Calu3 (cell line): ENCODE measurements around the gene PPP2R2C. TPM values are rescaled to one million over a fixed set of nuclear protein-coding genes. Genes with fewer than 3 reads are reported as not detected.

ENCODE experiments used
- BruUV-seq: library from RNA; stranded (reverse); fragments of 400-500 nt; replicated peaks from 2 replicates; lab custom pipeline; 2021; lab: Mats Ljungman, UMichigan
- CTCF ChIA-PET: fragments of 300-600 bp; sonication (Branson Sonifier 250); formaldehyde crosslinking; loops from one replicate; lab custom pipeline; 2022; ENCODE audit warnings: antibody characterized with exemption; lab: Charles Lee
- DNase-seq: peaks from one replicate; pipeline ENCODE4 v3.0.0; 2022
- H3K27ac Mint-ChIP-seq: one replicate; pipeline ENCODE4 v1.8.0; 2022; ENCODE audit warnings: mixed read lengths; ENCODE audit not compliant: unreplicated experiment
- H3K27me3 Mint-ChIP-seq: one replicate; pipeline ENCODE4 v1.8.0; 2022; ENCODE audit warnings: mixed read lengths; ENCODE audit not compliant: unreplicated experiment
- H3K36me3 Mint-ChIP-seq: one replicate; pipeline ENCODE4 v1.8.0; 2022; ENCODE audit warnings: mild to moderate bottlenecking, moderate library complexity, mixed read lengths; ENCODE audit not compliant: insufficient read depth, unreplicated experiment
- H3K4me1 Mint-ChIP-seq: one replicate; pipeline ENCODE4 v1.8.0; 2022; ENCODE audit warnings: mild to moderate bottlenecking, low read depth, mixed read lengths; ENCODE audit not compliant: unreplicated experiment
- H3K4me3 Mint-ChIP-seq: one replicate; pipeline ENCODE4 v1.8.0; 2022; ENCODE audit warnings: mild to moderate bottlenecking, low read depth, moderate library complexity, mixed read lengths; ENCODE audit not compliant: unreplicated experiment
- H3K9me3 Mint-ChIP-seq: one replicate; pipeline ENCODE4 v1.8.0; 2022; ENCODE audit warnings: low read depth, mixed read lengths; ENCODE audit not compliant: unreplicated experiment
- CTCF ChIP-seq: fragments of 200-600 bp; IDR thresholded peaks from one replicate; pipeline ENCODE4 v1.8.0; 2022; ENCODE audit warnings: antibody characterized with exemption; ENCODE audit not compliant: unreplicated experiment
- intact Hi-C: fragments of 100-400 bp; cut with micrococcal nuclease; formaldehyde crosslinking; loops from one replicate; pipeline ENCODE4 v1.10.0; 2022; ENCODE audit not compliant: unreplicated experiment
- total RNA-seq: library from RNA; stranded (reverse); gene quantifications from 2 replicates; pipeline ENCODE4 v1.2.3, GENCODE V29; 2022

Gene PPP2R2C
- total RNA-seq, 1 experiment from 2014 or later = 9.4 TPM

- H3K27me3 Mint-ChIP-seq = no peaks in the 10 kb centered on the region
- H3K4me1 Mint-ChIP-seq = no peaks in the 10 kb centered on the region
- no peak for DNase-seq
- no peak for TF ChIP-seq CTCF
- H3K9me3 Mint-ChIP-seq = no peaks in the 10 kb centered on the region
- BruUV-seq = no TSS peak
- H3K36me3 Mint-ChIP-seq = no peaks in the 10 kb centered on the region
- H3K4me3 Mint-ChIP-seq = no peak overlapping the region
- H3K27ac Mint-ChIP-seq = no peak overlapping the region
- intact Hi-C loops = no loop called here
- CTCF ChIA-PET = no interaction called here
These were observed 67.1 kb downstream of the PPP2R2C start for GRCh38 chr4:6405397-6405706.

GRCh38 chr4:6404611-6405396, 67.6 kb downstream of the PPP2R2C start:
- Mint-ChIP-seq H3K4me1 (no peaks in the 10 kb centered on the region), H3K27me3 (no peaks in the 10 kb centered on the region), H3K36me3 (no peaks in the 10 kb centered on the region), H3K4me3 (no peak overlapping the region), H3K27ac (no peak overlapping the region), H3K9me3 (no peaks in the 10 kb centered on the region)
- no peak for TF ChIP-seq CTCF
- BruUV-seq = no TSS peak
- no peak for DNase-seq
- intact Hi-C loops = no loop called here
- CTCF ChIA-PET = no interaction called here

- CTCF ChIA-PET = interaction anchor here (1.1 kb wide), 1 partner anchor 143 kb away, joined by 3 read pairs; no protein-coding TSS in a partner anchor
- Mint-ChIP-seq H3K27ac (no peak overlapping the region), H3K4me3 (no peak overlapping the region), H3K36me3 (no peaks in the 10 kb centered on the region), H3K27me3 (no peaks in the 10 kb centered on the region), H3K9me3 (no peaks in the 10 kb centered on the region), H3K4me1 (no peaks in the 10 kb centered on the region)
- intact Hi-C loops = no loop called here
- no peak for TF ChIP-seq CTCF
- BruUV-seq = no TSS peak
- DNase-seq = peak; percentile 15
These were observed 69.1 kb downstream of the PPP2R2C start for GRCh38 chr4:6403400-6403685.

- no peak for TF ChIP-seq CTCF
- Mint-ChIP-seq H3K36me3 (no peaks in the 10 kb centered on the region), H3K27me3 (no peaks in the 10 kb centered on the region), H3K4me1 (no peaks in the 10 kb centered on the region), H3K4me3 (no peak overlapping the region), H3K9me3 (no peaks in the 10 kb centered on the region), H3K27ac (no peak overlapping the region)
- CTCF ChIA-PET = interaction anchor here (1.1 kb wide), 1 partner anchor 144 kb away, joined by 3 read pairs; no protein-coding TSS in a partner anchor
- intact Hi-C loops = no loop called here
- no TSS peak for BruUV-seq
- DNase-seq = no peak
These were observed 69.6 kb downstream of the PPP2R2C start for GRCh38 chr4:6402566-6403399.
